Ascending aorta (tissue), 2 donors: ENCODE measurements around the gene USP17L5. TPM values are rescaled to one million over a fixed set of nuclear protein-coding genes. Genes with fewer than 3 reads are reported as not detected.
A peak's percentile ranks its signal among the peaks of the same experiment; 100 is the strongest.
"Not testable (repeated sequence)": the region's sequence is repeated elsewhere in the genome, so short reads cannot be mapped to it uniquely, and the experiment has no call there.

Source experiments
- DNase-seq, 2 donors: peaks; one replicate each; pipeline ENCODE4 v3.0.0-alpha.2; 2019; ENCODE audit warnings: low spot score in 2 of 2
- H3K27ac ChIP-seq, 2 donors: fragments of 200-600 bp; sonication (generic); one replicate each; pipeline ENCODE4 v1.5.1; 2016 to 2017; ENCODE audit warnings: mild to moderate bottlenecking in 1 of 2
- H3K27me3 ChIP-seq: fragments of 200-600 bp; sonication (generic); one replicate; pipeline ENCODE4 v1.5.1; 2017
- H3K36me3 ChIP-seq, 2 donors: fragments of 200-600 bp; sonication (generic); one replicate each; pipeline ENCODE4 v1.5.1; 2016
- H3K4me1 ChIP-seq, 2 donors: fragments of 200-600 bp; sonication (generic); one replicate each; pipeline ENCODE4 v1.5.1; 2016 to 2017; ENCODE audit warnings: mild to moderate bottlenecking in 1 of 2
- H3K4me3 ChIP-seq, 2 donors: fragments of 200-600 bp; sonication (generic); one replicate each; pipeline ENCODE4 v1.5.1; 2016 to 2017; ENCODE audit warnings: mild to moderate bottlenecking in 1 of 2
- H3K9me3 ChIP-seq, 2 donors: fragments of 200-600 bp; sonication (generic); one replicate each; pipeline ENCODE4 v1.5.1; 2016
- CTCF ChIP-seq, 3 experiments: fragments of 200-600 bp in 2 of 3; fragments of 450-650 bp in 1 of 3; sonication (generic) in 2 of 3; IDR thresholded peaks; one replicate each; pipeline ENCODE4 v1.5.1; 2016 to 2019; ENCODE audit warnings: antibody characterized with exemption in 3 of 3, mild to moderate bottlenecking in 1 of 3, moderate library complexity in 1 of 3
- intact Hi-C: fragments of 100-400 bp; cut with DNase I; formaldehyde crosslinking; loops from one replicate; pipeline ENCODE4 v1.15.1; 2023
- total RNA-seq: library from RNA; depleted of rRNA; stranded (reverse); fragments of >200 nt; gene quantifications from one replicate; pipeline ENCODE4 v1.1.0, GENCODE V29; 2016

USP17L5 gene
- total RNA-seq, 1 donor from 2014 or later, result not detected

- peak in 2 of 3 experiments; percentile 38 to 51 for TF ChIP-seq CTCF (IDR thresholded peaks at IDR 0.05)
- H3K9me3 ChIP-seq, intact Hi-C loops, H3K27ac ChIP-seq, H3K36me3 ChIP-seq, H3K27me3 ChIP-seq, H3K4me1 ChIP-seq: not testable (repeated sequence)
- peak overlapping the region in 1 of 2 donors; percentile 54 for H3K4me3 ChIP-seq
- peak in 1 of 2 donors; percentile 71 for DNase-seq
These were observed 41.9 kb downstream of the USP17L5 start for GRCh38 chr4:9381012-9381534.

- Histone ChIP-seq H3K4me1 (no peaks in the 10 kb centered on the region), H3K36me3 (no peaks in the 10 kb centered on the region), H3K4me3 (no peak overlapping the region), H3K27me3 (no peaks in the 10 kb centered on the region), H3K9me3 (no peaks in the 10 kb centered on the region), H3K27ac (no peak overlapping the region)
- no peak for DNase-seq
- no peak for TF ChIP-seq CTCF (IDR thresholded peaks at IDR 0.05)
- intact Hi-C loops, result no loop called here
These were observed 44.9 kb downstream of the USP17L5 start for GRCh38 chr4:9384126-9384525.

- intact Hi-C loops, H3K36me3 ChIP-seq, H3K4me3 ChIP-seq, H3K9me3 ChIP-seq, DNase-seq, H3K27me3 ChIP-seq, H3K27ac ChIP-seq, H3K4me1 ChIP-seq: not testable (repeated sequence)
These were observed 49.8 kb downstream of the USP17L5 start for GRCh38 chr4:9389001-9389400.

Other genes starting within 250 kb of the USP17L5 start
- gene FAM90A26, start 169.0 kb upstream of the USP17L5 start, total RNA-seq, result not detected
- gene USP17L10, start 128.7 kb upstream of the USP17L5 start, total RNA-seq, result not detected
- gene USP17L11, start 124.0 kb upstream of the USP17L5 start, total RNA-seq, result not detected
- gene USP17L12, start 119.3 kb upstream of the USP17L5 start, total RNA-seq, result not detected
- gene USP17L13, start 114.5 kb upstream of the USP17L5 start, total RNA-seq, result not detected
- not detected for gene USP17L15, start 105.0 kb upstream of the USP17L5 start, total RNA-seq
- gene USP17L17, start 95.5 kb upstream of the USP17L5 start, total RNA-seq, result not detected
- gene USP17L18, start 90.8 kb upstream of the USP17L5 start, total RNA-seq, result not detected
- gene USP17L19, start 86.0 kb upstream of the USP17L5 start, total RNA-seq, result not detected
- gene USP17L20, start 81.3 kb upstream of the USP17L5 start, total RNA-seq, result not detected
- not detected for gene USP17L21, start 76.5 kb upstream of the USP17L5 start, total RNA-seq
- gene USP17L22, start 71.8 kb upstream of the USP17L5 start, total RNA-seq, result not detected
- gene USP17L24, start 14.2 kb upstream of the USP17L5 start, total RNA-seq, result not detected
- not detected for gene USP17L25, start 9.5 kb upstream of the USP17L5 start, total RNA-seq
- gene USP17L26, start 4.7 kb upstream of the USP17L5 start, total RNA-seq, result not detected
- not detected for gene USP17L27, start 4.7 kb downstream of the USP17L5 start, total RNA-seq
- gene USP17L28, start 9.5 kb downstream of the USP17L5 start, total RNA-seq, result not detected
- gene USP17L29, start 14.2 kb downstream of the USP17L5 start, total RNA-seq, result not detected
- not detected for gene USP17L30, start 23.7 kb downstream of the USP17L5 start, total RNA-seq
- not detected for gene DEFB131A, start 105.0 kb downstream of the USP17L5 start, total RNA-seq